Astrocyte of the cerebellum (primary cell): ENCODE data around the gene MBD3.

Source experiments
- DNase-seq: peaks from one replicate; pipeline ENCODE4 v3.0.0-alpha.2; 2011; ENCODE audit warnings: low read depth
- H3K4me3 ChIP-seq: 2 replicates; pipeline ENCODE4 v1.5.1; 2011; ENCODE audit warnings: mild to moderate bottlenecking, low read depth, low read length, moderate library complexity
- CTCF ChIP-seq: IDR thresholded peaks from 2 replicates; pipeline ENCODE4 v1.5.1; 2012; ENCODE audit warnings: low read length, low read depth, moderate library complexity, mild to moderate bottlenecking; ENCODE audit errors: missing control alignments
- in situ Hi-C: cut with HindIII; loops from 2 replicates; pipeline ENCODE4 v1.10.0; 2017; ENCODE audit warnings: low sequenced_read_pairs

MBD3 gene

GRCh38 chr19:1577929-1578618 is 14.6 kb downstream of the MBD3 start:
- no peak for DNase-seq
- no peak overlapping the region for H3K4me3 ChIP-seq
- no peak for TF ChIP-seq CTCF
- in situ Hi-C loops: no loop called here

GRCh38 chr19:1577090-1577928 is 15.4 kb downstream of the MBD3 start:
- in situ Hi-C loops: no loop called here
- no peak overlapping the region for H3K4me3 ChIP-seq
- no peak for DNase-seq
- TF ChIP-seq CTCF: no peak

GRCh38 chr19:1576242-1577089 is 16.2 kb downstream of the MBD3 start:
- no peak for TF ChIP-seq CTCF
- in situ Hi-C loops: no loop called here
- no peak for DNase-seq
- H3K4me3 ChIP-seq: no peak overlapping the region

GRCh38 chr19:1575323-1576241 is 17.1 kb downstream of the MBD3 start:
- no peak for DNase-seq
- TF ChIP-seq CTCF: no peak
- in situ Hi-C loops: no loop called here
- no peak overlapping the region for H3K4me3 ChIP-seq

- in situ Hi-C loops: no loop called here
- H3K4me3 ChIP-seq: no peak overlapping the region
- no peak for TF ChIP-seq CTCF
- DNase-seq: no peak
Measured at GRCh38 chr19:1574354-1575136, 18.1 kb downstream of the MBD3 start.
